Thyroid gland (tissue), 4 donors: ENCODE results near the gene GAS2. TPM values are rescaled to one million over a fixed set of nuclear protein-coding genes. Genes with fewer than 3 reads are reported as not detected.

Experiments
- DNase-seq, 2 donors: peaks; one replicate each; pipeline ENCODE4 v3.0.0-alpha.2; 2019
- H3K27ac ChIP-seq, 3 donors: fragments of 200-600 bp; sonication (generic); 1 replicate in 2 of 3; 2 replicates in 1 of 3; pipeline ENCODE4 v1.5.1; 2016 to 2019; ENCODE audit warnings: mild to moderate bottlenecking in 1 of 3, moderate library complexity in 1 of 3
- H3K27me3 ChIP-seq: fragments of 200-600 bp; sonication (generic); one replicate; pipeline ENCODE4 v1.5.1; 2019
- H3K36me3 ChIP-seq, 2 donors: fragments of 200-600 bp; sonication (generic); one replicate each; pipeline ENCODE4 v1.5.1; 2016 to 2019
- H3K4me1 ChIP-seq, 2 donors: fragments of 200-600 bp; sonication (generic); one replicate each; pipeline ENCODE4 v1.5.1; 2017 to 2019
- H3K4me3 ChIP-seq, 3 donors: fragments of 200-600 bp; sonication (generic); replicated peaks in 1 of 3; 1 replicate in 2 of 3; 2 replicates in 1 of 3; pipeline ENCODE4 v1.5.1; 2016; ENCODE audit warnings: mild to moderate bottlenecking in 1 of 3
- H3K9me3 ChIP-seq: fragments of 200-600 bp; sonication (generic); one replicate; pipeline ENCODE4 v1.5.1; 2017
- POLR2A ChIP-seq, 2 donors: fragments of 450-650 bp; IDR thresholded peaks; one replicate each; pipeline ENCODE4 v1.6.1; 2017; ENCODE audit warnings: antibody characterized with exemption in 2 of 2, mild to moderate bottlenecking in 2 of 2, moderate library complexity in 1 of 2
- WGBS, 2 donors: methylation state at CpG; one replicate each; pipeline ENCODE4 v1.1.5; 2017; 5-methylcytosine and 5-hydroxymethylcytosine counted together
- intact Hi-C: fragments of 100-400 bp; cut with DNase I; formaldehyde crosslinking; loops from one replicate; pipeline ENCODE4 v1.15.1; 2023
- total RNA-seq, 4 donors: library from RNA; depleted of rRNA; stranded (reverse); fragments of >200 nt; gene quantifications; one replicate each; pipeline ENCODE4 v1.2.3, GENCODE V29; 2016
- TF ChIP-seq, protein P1 (sequence below), 6 experiments: fragments of 200-600 bp in 3 of 6; fragments of 450-650 bp in 3 of 6; sonication (generic) in 3 of 6; IDR thresholded peaks; one replicate each; pipeline ENCODE4 v1.5.1; 2016 to 2019; ENCODE audit warnings: antibody characterized with exemption in 6 of 6, mild to moderate bottlenecking in 2 of 6, inconsistent platforms in 1 of 6, moderate library complexity in 1 of 6

The GAS2 gene
- total RNA-seq, 4 donors from 2014 or later, result 2.3 to 10.2 (median 4.9) TPM; not detected in 1

DNA sequence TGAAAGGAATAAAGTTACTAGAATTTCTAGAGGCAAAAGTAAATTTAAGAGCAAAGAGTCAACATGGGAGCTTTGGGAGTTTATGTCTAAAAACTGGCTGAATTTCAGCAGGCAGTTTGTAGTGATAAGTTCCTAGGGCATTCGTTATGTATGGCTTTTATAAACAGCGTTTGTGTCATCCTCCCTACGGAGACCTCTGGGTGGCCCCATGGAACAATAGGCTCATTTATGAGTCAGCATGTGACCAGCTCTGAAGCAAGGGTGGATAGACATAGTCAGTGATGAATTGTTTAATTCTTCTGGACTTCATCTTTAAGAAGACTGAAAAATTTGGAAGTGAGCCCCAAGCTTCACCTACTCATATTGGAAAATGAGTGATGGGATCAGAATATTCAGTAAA lies 126.1 kb downstream of the GAS2 start:
- Histone ChIP-seq H3K27me3 (no peaks in the 10 kb centered on the region), H3K4me3 (no peak overlapping the region), H3K4me1 (no peaks in the 10 kb centered on the region), H3K36me3 (no peaks in the 10 kb centered on the region), H3K27ac (no peak overlapping the region), H3K9me3 (no peaks in the 10 kb centered on the region)
- TF ChIP-seq POLR2A (IDR thresholded peaks at IDR 0.05), result no peak
- TF ChIP-seq, protein P1, sequence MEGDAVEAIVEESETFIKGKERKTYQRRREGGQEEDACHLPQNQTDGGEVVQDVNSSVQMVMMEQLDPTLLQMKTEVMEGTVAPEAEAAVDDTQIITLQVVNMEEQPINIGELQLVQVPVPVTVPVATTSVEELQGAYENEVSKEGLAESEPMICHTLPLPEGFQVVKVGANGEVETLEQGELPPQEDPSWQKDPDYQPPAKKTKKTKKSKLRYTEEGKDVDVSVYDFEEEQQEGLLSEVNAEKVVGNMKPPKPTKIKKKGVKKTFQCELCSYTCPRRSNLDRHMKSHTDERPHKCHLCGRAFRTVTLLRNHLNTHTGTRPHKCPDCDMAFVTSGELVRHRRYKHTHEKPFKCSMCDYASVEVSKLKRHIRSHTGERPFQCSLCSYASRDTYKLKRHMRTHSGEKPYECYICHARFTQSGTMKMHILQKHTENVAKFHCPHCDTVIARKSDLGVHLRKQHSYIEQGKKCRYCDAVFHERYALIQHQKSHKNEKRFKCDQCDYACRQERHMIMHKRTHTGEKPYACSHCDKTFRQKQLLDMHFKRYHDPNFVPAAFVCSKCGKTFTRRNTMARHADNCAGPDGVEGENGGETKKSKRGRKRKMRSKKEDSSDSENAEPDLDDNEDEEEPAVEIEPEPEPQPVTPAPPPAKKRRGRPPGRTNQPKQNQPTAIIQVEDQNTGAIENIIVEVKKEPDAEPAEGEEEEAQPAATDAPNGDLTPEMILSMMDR (IDR thresholded peaks at IDR 0.05), result no peak
- 36 to 41% methylated on average over 3 of the region's 3 CpGs for WGBS, 2 donors
- intact Hi-C loops, result no loop called here
- no peak for DNase-seq

DNA sequence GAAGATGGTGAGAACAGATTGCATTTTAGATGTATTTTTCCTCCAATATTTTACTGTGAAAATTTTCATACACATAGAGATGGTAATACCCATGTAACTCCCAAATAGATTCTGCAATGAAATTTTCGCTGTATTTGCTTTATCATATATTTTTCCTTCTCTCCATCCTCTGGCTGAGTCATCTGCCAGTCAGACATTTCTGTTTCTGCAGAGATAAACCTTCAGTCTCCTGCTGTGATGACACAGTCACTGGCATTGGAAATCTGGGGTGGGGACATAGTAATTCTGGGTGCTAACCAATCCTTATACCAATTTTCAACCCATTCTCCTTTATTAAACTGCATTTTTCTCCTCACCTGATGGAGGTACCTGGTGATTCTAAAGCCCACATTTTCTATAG lies 129.5 kb downstream of the GAS2 start:
- H3K4me1 ChIP-seq, result no peaks in the 10 kb centered on the region
- DNase-seq, result no peak
- WGBS, 2 donors, result 51 to 86% methylated on average over 1 of the region's 1 CpG
- no peak overlapping the region for H3K4me3 ChIP-seq
- no peaks in the 10 kb centered on the region for H3K9me3 ChIP-seq
- no peaks in the 10 kb centered on the region for H3K36me3 ChIP-seq
- H3K27ac ChIP-seq, result no peak overlapping the region
- TF ChIP-seq POLR2A (IDR thresholded peaks at IDR 0.05), result no peak
- TF ChIP-seq, protein P1 (IDR thresholded peaks at IDR 0.05), result no peak
- no peaks in the 10 kb centered on the region for H3K27me3 ChIP-seq
- intact Hi-C loops, result no loop called here

DNA sequence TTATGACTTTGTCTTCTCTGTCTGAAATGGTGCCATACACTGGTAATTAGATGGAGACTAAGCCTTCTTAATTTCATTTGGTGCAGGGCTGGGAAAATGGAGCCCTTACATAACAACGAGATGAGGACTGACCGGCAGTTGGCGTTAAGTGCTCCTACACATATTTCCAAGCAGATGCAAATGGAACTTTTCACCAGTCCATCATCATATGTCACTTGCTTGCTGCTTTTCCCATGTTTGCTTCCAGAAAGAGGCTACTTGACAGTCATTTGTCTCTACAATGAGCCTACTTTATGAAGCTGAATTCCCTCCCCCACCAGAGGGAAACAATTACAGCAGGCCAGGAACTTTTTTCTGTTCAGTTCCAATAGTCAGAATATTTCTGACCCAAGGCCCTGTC lies 130.6 kb downstream of the GAS2 start:
- Histone ChIP-seq H3K9me3 (no peaks in the 10 kb centered on the region), H3K27me3 (no peaks in the 10 kb centered on the region), H3K27ac (no peak overlapping the region), H3K36me3 (no peaks in the 10 kb centered on the region), H3K4me1 (no peaks in the 10 kb centered on the region), H3K4me3 (no peak overlapping the region)
- TF ChIP-seq POLR2A (IDR thresholded peaks at IDR 0.05), result no peak
- TF ChIP-seq, protein P1 (IDR thresholded peaks at IDR 0.05), result no peak
- no peak for DNase-seq
- WGBS, 2 donors, result 80 to 90% methylated on average over 3 of the region's 3 CpGs
- intact Hi-C loops, result no loop called here

DNA sequence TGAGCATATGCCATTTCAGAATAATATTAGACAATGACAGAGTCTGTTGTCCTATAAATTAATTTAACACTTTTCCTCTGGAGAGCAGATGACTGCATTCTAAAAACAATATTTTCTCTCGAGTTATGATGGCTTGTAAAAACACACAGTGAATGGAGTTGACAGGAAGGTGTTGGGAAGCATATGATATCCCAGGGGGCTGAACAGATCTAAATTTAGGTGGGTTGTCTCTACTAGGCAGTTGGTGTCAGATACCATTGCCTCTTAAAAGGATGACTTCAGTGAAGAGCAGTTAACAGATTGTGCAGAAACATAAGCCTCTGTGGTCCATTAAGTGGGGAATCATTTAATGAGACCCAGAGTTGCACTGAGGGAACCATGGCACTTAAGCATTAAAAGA lies 132.5 kb downstream of the GAS2 start:
- intact Hi-C loops, result no loop called here
- no peak for TF ChIP-seq POLR2A (IDR thresholded peaks at IDR 0.05)
- TF ChIP-seq, protein P1 (IDR thresholded peaks at IDR 0.05), result no peak
- no peak overlapping the region for H3K27ac ChIP-seq
- no peaks in the 10 kb centered on the region for H3K4me1 ChIP-seq
- no peaks in the 10 kb centered on the region for H3K27me3 ChIP-seq
- H3K4me3 ChIP-seq, result no peak overlapping the region
- H3K36me3 ChIP-seq, result no peaks in the 10 kb centered on the region
- no peak for DNase-seq
- H3K9me3 ChIP-seq, result no peaks in the 10 kb centered on the region
- 51 to 57% methylated on average over 1 of the region's 1 CpG for WGBS, 2 donors

DNA sequence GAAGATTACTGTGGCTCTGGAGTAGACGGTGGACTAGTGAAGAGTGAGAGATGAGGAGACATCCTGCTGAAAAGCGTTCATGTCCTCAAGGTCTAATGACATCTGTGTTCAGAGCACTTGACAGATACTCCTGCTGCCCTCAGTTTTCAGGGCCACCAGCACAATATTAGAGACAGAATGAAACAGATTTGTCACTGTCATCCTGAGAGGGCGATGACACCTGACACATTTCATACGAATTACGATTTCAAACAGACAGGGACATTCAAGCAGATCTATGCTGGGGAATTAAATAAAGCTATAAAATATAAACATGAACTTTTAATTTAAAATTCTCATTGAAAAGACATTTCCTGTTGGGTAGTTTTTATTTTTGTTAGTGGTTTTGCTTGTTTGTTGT lies 134.1 kb downstream of the GAS2 start:
- no peaks in the 10 kb centered on the region for H3K27me3 ChIP-seq
- no peaks in the 10 kb centered on the region for H3K9me3 ChIP-seq
- no peaks in the 10 kb centered on the region for H3K4me1 ChIP-seq
- no peaks in the 10 kb centered on the region for H3K36me3 ChIP-seq
- intact Hi-C loops, result no loop called here
- H3K27ac ChIP-seq, result no peak overlapping the region
- TF ChIP-seq, protein P1 (IDR thresholded peaks at IDR 0.05), result no peak
- no peak for DNase-seq
- WGBS, 2 donors, result 61 to 79% methylated on average over 5 of the region's 5 CpGs
- H3K4me3 ChIP-seq, result no peak overlapping the region
